Measurements from ENCODE around the gene WDR18.

- TF ChIP-seq CTCF (conservative IDR thresholded peaks at IDR 0.05; ENCODE audit: low read depth in 2 of 2) (no peak), CREB1 (CRISPR knock-in tag; IDR thresholded peaks at IDR 0.05; ENCODE audit: low read depth) (no peak), POLR2AphosphoS5 (IDR thresholded peaks at IDR 0.05; ENCODE audit: low read depth) (no peak), ZNF114 (CRISPR knock-in tag; IDR thresholded peaks at IDR 0.05) (no peak), EZH2phosphoT487 (IDR thresholded peaks at IDR 0.05; ENCODE audit: unreplicated experiment) (no peak), EZH2 (IDR thresholded peaks at IDR 0.05; ENCODE audit: low read depth, unreplicated experiment) (no peak), JUNB (IDR thresholded peaks at IDR 0.05; ENCODE audit: unreplicated experiment) (no peak), STAT1 (IDR thresholded peaks at IDR 0.05; ENCODE audit: unreplicated experiment) (no peak)
- TF ChIP-seq, protein P1, sequence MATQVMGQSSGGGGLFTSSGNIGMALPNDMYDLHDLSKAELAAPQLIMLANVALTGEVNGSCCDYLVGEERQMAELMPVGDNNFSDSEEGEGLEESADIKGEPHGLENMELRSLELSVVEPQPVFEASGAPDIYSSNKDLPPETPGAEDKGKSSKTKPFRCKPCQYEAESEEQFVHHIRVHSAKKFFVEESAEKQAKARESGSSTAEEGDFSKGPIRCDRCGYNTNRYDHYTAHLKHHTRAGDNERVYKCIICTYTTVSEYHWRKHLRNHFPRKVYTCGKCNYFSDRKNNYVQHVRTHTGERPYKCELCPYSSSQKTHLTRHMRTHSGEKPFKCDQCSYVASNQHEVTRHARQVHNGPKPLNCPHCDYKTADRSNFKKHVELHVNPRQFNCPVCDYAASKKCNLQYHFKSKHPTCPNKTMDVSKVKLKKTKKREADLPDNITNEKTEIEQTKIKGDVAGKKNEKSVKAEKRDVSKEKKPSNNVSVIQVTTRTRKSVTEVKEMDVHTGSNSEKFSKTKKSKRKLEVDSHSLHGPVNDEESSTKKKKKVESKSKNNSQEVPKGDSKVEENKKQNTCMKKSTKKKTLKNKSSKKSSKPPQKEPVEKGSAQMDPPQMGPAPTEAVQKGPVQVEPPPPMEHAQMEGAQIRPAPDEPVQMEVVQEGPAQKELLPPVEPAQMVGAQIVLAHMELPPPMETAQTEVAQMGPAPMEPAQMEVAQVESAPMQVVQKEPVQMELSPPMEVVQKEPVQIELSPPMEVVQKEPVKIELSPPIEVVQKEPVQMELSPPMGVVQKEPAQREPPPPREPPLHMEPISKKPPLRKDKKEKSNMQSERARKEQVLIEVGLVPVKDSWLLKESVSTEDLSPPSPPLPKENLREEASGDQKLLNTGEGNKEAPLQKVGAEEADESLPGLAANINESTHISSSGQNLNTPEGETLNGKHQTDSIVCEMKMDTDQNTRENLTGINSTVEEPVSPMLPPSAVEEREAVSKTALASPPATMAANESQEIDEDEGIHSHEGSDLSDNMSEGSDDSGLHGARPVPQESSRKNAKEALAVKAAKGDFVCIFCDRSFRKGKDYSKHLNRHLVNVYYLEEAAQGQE (IDR thresholded peaks at IDR 0.05; ENCODE audit: unreplicated experiment) = no peak
- TF ChIP-seq, protein P2, sequence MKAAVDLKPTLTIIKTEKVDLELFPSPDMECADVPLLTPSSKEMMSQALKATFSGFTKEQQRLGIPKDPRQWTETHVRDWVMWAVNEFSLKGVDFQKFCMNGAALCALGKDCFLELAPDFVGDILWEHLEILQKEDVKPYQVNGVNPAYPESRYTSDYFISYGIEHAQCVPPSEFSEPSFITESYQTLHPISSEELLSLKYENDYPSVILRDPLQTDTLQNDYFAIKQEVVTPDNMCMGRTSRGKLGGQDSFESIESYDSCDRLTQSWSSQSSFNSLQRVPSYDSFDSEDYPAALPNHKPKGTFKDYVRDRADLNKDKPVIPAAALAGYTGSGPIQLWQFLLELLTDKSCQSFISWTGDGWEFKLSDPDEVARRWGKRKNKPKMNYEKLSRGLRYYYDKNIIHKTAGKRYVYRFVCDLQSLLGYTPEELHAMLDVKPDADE (IDR thresholded peaks at IDR 0.05) = no peak
Observed at GRCh38 chr19:939439-939838, 44.7 kb upstream of the WDR18 start.
